Astrocyte (in vitro differentiated cells and primary cell): ENCODE results near the gene NCAPG2.

Source experiments
- EZH2 ChIP-seq: IDR thresholded peaks from 2 replicates; pipeline ENCODE4 v1.6.1; 2012; ENCODE audit warnings: mild to moderate bottlenecking, low read length, inconsistent platforms; ENCODE audit not compliant: insufficient read depth
- TF ChIP-seq, protein P1 (sequence below): IDR thresholded peaks from 2 replicates; pipeline ENCODE4 v1.5.1; 2011; ENCODE audit warnings: low read depth, mild to moderate bottlenecking, inconsistent platforms, low read length, moderate library complexity; ENCODE audit not compliant: insufficient read depth

DNA sequence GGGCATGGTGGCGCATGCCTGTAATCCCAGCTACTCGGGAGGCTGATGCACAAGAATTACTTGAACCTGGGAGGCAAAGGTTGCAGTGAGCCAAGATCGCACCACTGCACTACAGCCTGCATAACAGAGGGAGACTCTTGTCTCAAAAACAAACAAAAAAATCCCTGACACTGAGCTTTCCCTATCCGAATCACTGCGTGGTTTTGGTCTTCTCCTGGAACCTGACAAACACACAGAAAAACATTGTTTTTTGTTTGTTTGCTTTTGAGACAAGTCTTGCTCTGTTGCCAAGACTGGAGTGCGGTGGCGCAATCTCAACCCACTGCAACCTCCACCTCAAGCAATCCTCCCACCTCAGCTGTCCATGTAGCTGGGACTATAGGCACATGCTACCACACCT, 66.6 kb downstream of the NCAPG2 start:
- TF ChIP-seq, protein P1, sequence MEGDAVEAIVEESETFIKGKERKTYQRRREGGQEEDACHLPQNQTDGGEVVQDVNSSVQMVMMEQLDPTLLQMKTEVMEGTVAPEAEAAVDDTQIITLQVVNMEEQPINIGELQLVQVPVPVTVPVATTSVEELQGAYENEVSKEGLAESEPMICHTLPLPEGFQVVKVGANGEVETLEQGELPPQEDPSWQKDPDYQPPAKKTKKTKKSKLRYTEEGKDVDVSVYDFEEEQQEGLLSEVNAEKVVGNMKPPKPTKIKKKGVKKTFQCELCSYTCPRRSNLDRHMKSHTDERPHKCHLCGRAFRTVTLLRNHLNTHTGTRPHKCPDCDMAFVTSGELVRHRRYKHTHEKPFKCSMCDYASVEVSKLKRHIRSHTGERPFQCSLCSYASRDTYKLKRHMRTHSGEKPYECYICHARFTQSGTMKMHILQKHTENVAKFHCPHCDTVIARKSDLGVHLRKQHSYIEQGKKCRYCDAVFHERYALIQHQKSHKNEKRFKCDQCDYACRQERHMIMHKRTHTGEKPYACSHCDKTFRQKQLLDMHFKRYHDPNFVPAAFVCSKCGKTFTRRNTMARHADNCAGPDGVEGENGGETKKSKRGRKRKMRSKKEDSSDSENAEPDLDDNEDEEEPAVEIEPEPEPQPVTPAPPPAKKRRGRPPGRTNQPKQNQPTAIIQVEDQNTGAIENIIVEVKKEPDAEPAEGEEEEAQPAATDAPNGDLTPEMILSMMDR = no peak
- no peak for TF ChIP-seq EZH2
